Smooth muscle cell (in vitro differentiated cells): ENCODE data around the gene CCDC122. TPM values are rescaled to one million over a fixed set of nuclear protein-coding genes. Genes with fewer than 3 reads are reported as not detected.

Experiments
- DNase-seq: peaks from one replicate; lab custom pipeline; 2025; ENCODE audit not compliant: unreplicated experiment; lab: John Stamatoyannopoulos, UW
- H2AFZ ChIP-seq: fragments of 200-600 bp; sonication (generic); 2 replicates; pipeline ENCODE4 v1.6.0; 2016; ENCODE audit warnings: antibody characterized with exemption, low read depth, mild to moderate bottlenecking
- H3F3A ChIP-seq: fragments of 200-600 bp; sonication (generic); 2 replicates; pipeline ENCODE4 v1.6.0; 2017; ENCODE audit warnings: antibody characterized with exemption, low read depth
- H3K27ac ChIP-seq: fragments of 200-600 bp; sonication (generic); 2 replicates; pipeline ENCODE4 v1.5.1; 2016; ENCODE audit warnings: low read depth, mild to moderate bottlenecking
- H3K27me3 ChIP-seq: fragments of 200-600 bp; sonication (generic); 2 replicates; pipeline ENCODE4 v1.6.1; 2016; ENCODE audit warnings: low read depth, mild to moderate bottlenecking
- H3K36me3 ChIP-seq: fragments of 200-600 bp; sonication (generic); 2 replicates; pipeline ENCODE4 v1.5.1; 2016; ENCODE audit warnings: low read depth
- H3K4me1 ChIP-seq: fragments of 200-600 bp; sonication (generic); 2 replicates; pipeline ENCODE4 v1.5.1; 2016; ENCODE audit warnings: low read depth
- H3K4me2 ChIP-seq: fragments of 200-600 bp; sonication (generic); 2 replicates; pipeline ENCODE4 v1.6.0; 2016; ENCODE audit warnings: mild to moderate bottlenecking
- H3K4me3 ChIP-seq: fragments of 200-600 bp; sonication (generic); 2 replicates; pipeline ENCODE4 v1.5.1; 2016; ENCODE audit warnings: mild to moderate bottlenecking
- H3K79me2 ChIP-seq: fragments of 200-600 bp; sonication (generic); 2 replicates; pipeline ENCODE4 v1.6.0; 2016; ENCODE audit warnings: low read depth, mild to moderate bottlenecking
- H3K9ac ChIP-seq: fragments of 200-600 bp; sonication (generic); 2 replicates; pipeline ENCODE4 v1.6.0; 2016; ENCODE audit warnings: low read depth
- H3K9me3 ChIP-seq: fragments of 200-600 bp; sonication (generic); replicated peaks from 2 replicates; pipeline ENCODE4 v1.5.1; 2016; ENCODE audit warnings: low read depth
- H4K20me1 ChIP-seq: fragments of 200-600 bp; sonication (generic); 2 replicates; pipeline ENCODE4 v1.6.0; 2016; ENCODE audit warnings: low read depth
- WGBS: methylation state at CpG from one replicate; pipeline ENCODE4 v1.1.7; 2016; ENCODE audit warnings: low lambda C conversion rate; 5-methylcytosine and 5-hydroxymethylcytosine counted together
- polyA plus RNA-seq: library from polyadenylated mRNA; unstranded; fragments of >200 nt; fragmentation: Nextera tagmentation; extraction: Ambion mirVana; gene quantifications from 2 replicates; pipeline ENCODE4 v1.2.1, GENCODE V29; 2016
- total RNA-seq: library from RNA; depleted of rRNA; stranded (reverse); fragments of >200 nt; gene quantifications from 2 replicates; pipeline ENCODE4 v1.2.3, GENCODE V29; 2014
- TF ChIP-seq, protein P1 (sequence below): fragments of 200-600 bp; sonication (generic); IDR thresholded peaks from 2 replicates; pipeline ENCODE4 v1.5.1; 2017; ENCODE audit warnings: borderline replicate concordance, mild to moderate bottlenecking, antibody characterized with exemption; ENCODE audit not compliant: insufficient read depth, poor library complexity, severe bottlenecking

CCDC122 gene
- total and polyA plus RNA-seq, 2 experiments from 2014 or later = 2.8 to 3.8 TPM

DNA sequence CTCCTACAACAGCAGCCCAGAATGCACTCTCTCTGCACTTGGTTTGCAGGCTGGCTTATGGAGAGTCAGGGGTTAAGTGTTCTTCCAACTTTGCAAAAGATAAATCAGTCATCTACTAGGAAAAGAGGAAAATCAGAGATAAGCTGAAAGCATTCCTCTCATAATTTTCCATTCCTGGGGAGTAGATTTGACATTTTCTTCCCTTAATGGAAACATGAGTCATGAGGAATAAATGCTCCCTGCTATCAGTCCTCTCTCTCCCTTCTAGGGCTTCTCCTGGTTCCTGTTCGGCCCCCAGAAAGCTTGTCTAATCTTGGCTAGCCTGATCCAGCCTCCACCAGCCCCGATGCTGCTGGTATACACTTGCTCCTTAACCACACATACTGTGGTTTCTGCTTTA is 64.3 kb downstream of the CCDC122 start:
- Histone ChIP-seq H3K36me3 (no peaks in the 10 kb centered on the region), H4K20me1 (no peaks in the 10 kb centered on the region), H3K9ac (no peak overlapping the region), H3K9me3 (no peaks in the 10 kb centered on the region), H3K4me2 (peak overlapping the region; percentile 38), H3K4me3 (no peak overlapping the region), H3K27me3 (no peaks in the 10 kb centered on the region), H3K79me2 (no peaks in the 10 kb centered on the region), H2AFZ (no peak overlapping the region), H3F3A (peaks cover 10% of the 10 kb centered on the region), H3K4me1 (no peaks in the 10 kb centered on the region), H3K27ac (no peak overlapping the region)
- TF ChIP-seq, protein P1, sequence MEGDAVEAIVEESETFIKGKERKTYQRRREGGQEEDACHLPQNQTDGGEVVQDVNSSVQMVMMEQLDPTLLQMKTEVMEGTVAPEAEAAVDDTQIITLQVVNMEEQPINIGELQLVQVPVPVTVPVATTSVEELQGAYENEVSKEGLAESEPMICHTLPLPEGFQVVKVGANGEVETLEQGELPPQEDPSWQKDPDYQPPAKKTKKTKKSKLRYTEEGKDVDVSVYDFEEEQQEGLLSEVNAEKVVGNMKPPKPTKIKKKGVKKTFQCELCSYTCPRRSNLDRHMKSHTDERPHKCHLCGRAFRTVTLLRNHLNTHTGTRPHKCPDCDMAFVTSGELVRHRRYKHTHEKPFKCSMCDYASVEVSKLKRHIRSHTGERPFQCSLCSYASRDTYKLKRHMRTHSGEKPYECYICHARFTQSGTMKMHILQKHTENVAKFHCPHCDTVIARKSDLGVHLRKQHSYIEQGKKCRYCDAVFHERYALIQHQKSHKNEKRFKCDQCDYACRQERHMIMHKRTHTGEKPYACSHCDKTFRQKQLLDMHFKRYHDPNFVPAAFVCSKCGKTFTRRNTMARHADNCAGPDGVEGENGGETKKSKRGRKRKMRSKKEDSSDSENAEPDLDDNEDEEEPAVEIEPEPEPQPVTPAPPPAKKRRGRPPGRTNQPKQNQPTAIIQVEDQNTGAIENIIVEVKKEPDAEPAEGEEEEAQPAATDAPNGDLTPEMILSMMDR = no peak
- WGBS = 0% methylated on average over 2 of the region's 2 CpGs
- no peak for DNase-seq

DNA sequence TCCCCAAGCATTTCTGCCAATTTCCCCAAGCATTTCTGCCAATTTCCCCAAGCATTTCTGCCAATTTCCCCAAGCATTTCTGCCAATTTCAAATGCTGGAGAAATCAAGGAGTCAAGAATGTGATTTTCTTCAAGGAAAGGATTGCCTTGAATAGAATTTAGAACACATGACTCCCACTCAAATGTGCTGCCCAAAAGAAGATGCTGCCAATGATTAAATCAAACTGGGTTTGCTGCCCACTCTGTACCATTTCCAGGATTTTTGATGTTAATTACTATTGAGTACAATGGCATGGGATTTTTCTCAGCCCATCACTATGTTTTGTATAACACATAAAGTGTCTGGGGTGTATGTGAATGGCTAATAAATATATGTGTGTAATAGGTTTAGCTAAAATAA is 70.9 kb downstream of the CCDC122 start:
- no peaks in the 10 kb centered on the region for H3F3A ChIP-seq

GRCh38 chr13:43805681-43806128 is 73.8 kb downstream of the CCDC122 start:
- TF ChIP-seq, protein P1 = no peak
- 82% methylated on average over 6 of the region's 6 CpGs for WGBS
- no peaks in the 10 kb centered on the region for H3K79me2 ChIP-seq
- H3K27me3 ChIP-seq = no peaks in the 10 kb centered on the region
- H3K36me3 ChIP-seq = no peaks in the 10 kb centered on the region
- no peak for DNase-seq
- no peak overlapping the region for H2AFZ ChIP-seq
- no peaks in the 10 kb centered on the region for H3F3A ChIP-seq
- H3K9ac ChIP-seq = no peak overlapping the region
- H3K9me3 ChIP-seq = no peaks in the 10 kb centered on the region
- peaks cover 3% of the 10 kb centered on the region for H3K4me1 ChIP-seq
- no peak overlapping the region for H3K27ac ChIP-seq
- H4K20me1 ChIP-seq = no peaks in the 10 kb centered on the region
- no peak overlapping the region for H3K4me3 ChIP-seq
- H3K4me2 ChIP-seq = no peak overlapping the region

More for the DNA sequence above, 70.9 kb downstream of the CCDC122 start:
- no peaks in the 10 kb centered on the region for H3K79me2 ChIP-seq
- H4K20me1 ChIP-seq = no peaks in the 10 kb centered on the region
- no peak overlapping the region for H2AFZ ChIP-seq
- DNase-seq = no peak
- no peak overlapping the region for H3K4me3 ChIP-seq
- H3K9me3 ChIP-seq = no peaks in the 10 kb centered on the region
- no peaks in the 10 kb centered on the region for H3K27me3 ChIP-seq
- H3K4me1 ChIP-seq = peaks cover 3% of the 10 kb centered on the region
- no peak overlapping the region for H3K9ac ChIP-seq
- no peaks in the 10 kb centered on the region for H3K36me3 ChIP-seq
- H3K4me2 ChIP-seq = no peak overlapping the region
- no peak overlapping the region for H3K27ac ChIP-seq
- TF ChIP-seq, protein P1 = no peak

DNA sequence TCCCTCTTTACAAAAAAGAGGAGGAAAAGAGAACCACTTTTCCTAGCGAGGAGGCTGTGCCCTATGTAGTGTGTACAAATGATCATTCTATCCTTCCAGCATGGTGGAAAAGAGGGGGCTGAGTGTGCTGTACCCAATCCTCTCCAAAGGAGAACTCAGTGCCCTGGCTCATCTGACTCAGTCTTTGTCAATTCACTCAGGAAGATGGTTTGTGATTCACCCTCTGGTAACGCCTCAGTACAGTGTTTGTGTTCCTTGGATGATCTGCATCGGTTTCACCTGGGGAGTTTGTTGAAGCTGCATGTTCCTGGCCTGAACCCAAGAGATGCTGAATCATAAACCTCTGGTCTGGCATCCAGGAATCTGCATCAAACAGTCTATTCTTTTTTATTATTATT is 74.5 kb downstream of the CCDC122 start:
- WGBS = 18% methylated on average over 3 of the region's 3 CpGs
- H3K9ac ChIP-seq = no peak overlapping the region

More for the DNA sequence above, 74.5 kb downstream of the CCDC122 start:
- no peak for DNase-seq
- Histone ChIP-seq H3K27ac (peak overlapping the region; percentile 54), H3F3A (no peaks in the 10 kb centered on the region), H3K36me3 (no peaks in the 10 kb centered on the region), H3K79me2 (no peaks in the 10 kb centered on the region), H2AFZ (peak overlapping the region; percentile 32), H3K4me1 (peaks cover 3% of the 10 kb centered on the region), H3K4me3 (no peak overlapping the region), H3K4me2 (peak overlapping the region; percentile 75), H3K9me3 (no peaks in the 10 kb centered on the region), H3K27me3 (no peaks in the 10 kb centered on the region), H4K20me1 (no peaks in the 10 kb centered on the region)
- TF ChIP-seq, protein P1 = no peak
